HepG2 (cell line): ENCODE results near the gene ENSA. TPM values are rescaled to one million over a fixed set of nuclear protein-coding genes. Genes with fewer than 3 reads are reported as not detected.

ENCODE experiments used
- ATAD3A ChIP-seq: sonication (generic); formaldehyde crosslinking; IDR thresholded peaks from 2 replicates; pipeline ENCODE4 v1.4.0; 2020; ENCODE audit warnings: missing genetic modification reagents
- DPF2 ChIP-seq: sonication (generic); formaldehyde crosslinking; IDR thresholded peaks from 2 replicates; pipeline ENCODE4 v1.4.0; 2020; ENCODE audit warnings: mild to moderate bottlenecking, low read depth, missing genetic modification reagents, borderline replicate concordance
- HIVEP1 ChIP-seq: sonication (generic); formaldehyde crosslinking; IDR thresholded peaks from 2 replicates; pipeline ENCODE4 v1.4.0; 2020; ENCODE audit warnings: mild to moderate bottlenecking, missing genetic modification reagents
- HOXD1 ChIP-seq: sonication (generic); formaldehyde crosslinking; IDR thresholded peaks from 2 replicates; pipeline ENCODE4 v1.5.0; 2020; ENCODE audit warnings: missing genetic modification reagents
- MATR3 ChIP-seq: sonication (generic); formaldehyde crosslinking; IDR thresholded peaks from 2 replicates; pipeline ENCODE4 v1.4.0; 2020; ENCODE audit warnings: missing genetic modification reagents
- NR2C2 ChIP-seq: sonication (generic); formaldehyde crosslinking; IDR thresholded peaks from 2 replicates; pipeline ENCODE4 v1.4.0; 2020; ENCODE audit warnings: missing genetic modification reagents, mild to moderate bottlenecking, moderate library complexity, borderline replicate concordance
- PCBP2 ChIP-seq: fragments of 200-400 bp; formaldehyde crosslinking; optimal IDR thresholded peaks from 2 replicates; pipeline ENCODE3; 2018; ENCODE audit warnings: low read length, low read depth; ENCODE audit not compliant: poor library complexity, severe bottlenecking
- SP5 ChIP-seq: IDR thresholded peaks from 2 replicates; pipeline ENCODE4 v1.6.1; 2016; ENCODE audit warnings: low read depth, borderline replicate concordance
- XBP1 ChIP-seq: sonication (generic); formaldehyde crosslinking; IDR thresholded peaks from 2 replicates; pipeline ENCODE4 v1.5.0; 2020; ENCODE audit warnings: missing genetic modification reagents
- ZBTB38 ChIP-seq: sonication (generic); formaldehyde crosslinking; IDR thresholded peaks from 2 replicates; pipeline ENCODE4 v1.5.1; 2020; ENCODE audit warnings: mild to moderate bottlenecking, missing genetic modification reagents
- ZEB1 ChIP-seq: IDR thresholded peaks from 2 replicates; pipeline ENCODE4 v1.6.1; 2012; ENCODE audit warnings: mild to moderate bottlenecking, low read depth, inconsistent platforms; ENCODE audit not compliant: insufficient replicate concordance
- ZKSCAN5 ChIP-seq: sonication (generic); formaldehyde crosslinking; IDR thresholded peaks from 2 replicates; pipeline ENCODE4 v1.5.1; 2020; ENCODE audit warnings: mild to moderate bottlenecking, missing genetic modification reagents
- ZNF20 ChIP-seq: sonication (generic); formaldehyde crosslinking; IDR thresholded peaks from 2 replicates; pipeline ENCODE4 v1.4.0; 2020; ENCODE audit warnings: mild to moderate bottlenecking, moderate library complexity, missing genetic modification reagents
- ZNF253 ChIP-seq: sonication (generic); formaldehyde crosslinking; IDR thresholded peaks from 2 replicates; pipeline ENCODE4 v1.8.0; 2022; ENCODE audit warnings: mild to moderate bottlenecking, missing genetic modification reagents, borderline replicate concordance
- ZNF460 ChIP-seq: sonication (generic); formaldehyde crosslinking; IDR thresholded peaks from 2 replicates; pipeline ENCODE4 v1.5.1; 2020; ENCODE audit warnings: missing genetic modification reagents, mild to moderate bottlenecking, borderline replicate concordance
- ZNF777 ChIP-seq: sonication (generic); formaldehyde crosslinking; IDR thresholded peaks from 2 replicates; pipeline ENCODE4 v1.4.0; 2020; ENCODE audit warnings: missing genetic modification reagents
- ZNF839 ChIP-seq: sonication (generic); formaldehyde crosslinking; IDR thresholded peaks from 2 replicates; pipeline ENCODE4 v1.4.0; 2020; ENCODE audit warnings: missing genetic modification reagents, mild to moderate bottlenecking, borderline replicate concordance
- ZNF841 ChIP-seq: sonication (generic); formaldehyde crosslinking; IDR thresholded peaks from 2 replicates; pipeline ENCODE4 v1.8.1; 2023; ENCODE audit warnings: missing genetic modification reagents, borderline replicate concordance
- polyA plus RNA-seq, 8 experiments: library from polyadenylated mRNA; depleted of rRNA in 3 of 8; stranded (reverse) in 7 of 8; unstranded in 1 of 8; fragments of >200 nt; fragmentation: Illumina TruSeq in 4 of 8; extraction: Trizol in 4 of 8; gene quantifications; 2 replicates each; pipeline versions ENCODE4 v1.2.1 to v1.2.3, GENCODE V29; 2011 to 2016; ENCODE audit warnings: low read depth in 4 of 8, missing spikeins in 1 of 8, mixed read lengths in 1 of 8; ENCODE audit not compliant: insufficient read depth in 1 of 8
- total RNA-seq, 5 experiments: library from RNA; depleted of rRNA; stranded (reverse); fragments of >200 nt; fragmentation: Illumina TruSeq; extraction: Trizol; gene quantifications; 2 replicates each; pipeline ENCODE4 v1.2.3, GENCODE V29; 2016; ENCODE audit warnings: low read depth in 1 of 5
- TF ChIP-seq, protein P1 (sequence below): sonication (generic); formaldehyde crosslinking; IDR thresholded peaks from 2 replicates; pipeline ENCODE4 v1.4.0; 2020; ENCODE audit warnings: missing genetic modification reagents
- TF ChIP-seq, protein P2 (sequence below): IDR thresholded peaks from 2 replicates; pipeline ENCODE4 v1.6.1; 2016; ENCODE audit warnings: missing genetic modification reagents, missing compliant biosample characterization
- TF ChIP-seq, protein P3 (sequence below): IDR thresholded peaks from 2 replicates; pipeline ENCODE4 v1.6.1; 2012; ENCODE audit warnings: inconsistent platforms
- TF ChIP-seq, protein P4 (sequence below): sonication (generic); formaldehyde crosslinking; IDR thresholded peaks from 2 replicates; pipeline ENCODE4 v1.5.0; 2020; ENCODE audit warnings: mild to moderate bottlenecking, missing genetic modification reagents
- TF ChIP-seq, protein P5 (sequence below): sonication (generic); formaldehyde crosslinking; IDR thresholded peaks from 2 replicates; pipeline ENCODE4 v1.4.0; 2020; ENCODE audit warnings: missing genetic modification reagents, borderline replicate concordance
- TF ChIP-seq, protein P6 (sequence below): sonication (generic); formaldehyde crosslinking; IDR thresholded peaks from 2 replicates; pipeline ENCODE4 v1.5.1; 2020; ENCODE audit warnings: mild to moderate bottlenecking, missing genetic modification reagents, borderline replicate concordance

ENSA gene
- total and polyA plus RNA-seq, 2 of the 13 experiments (the other 11 are each of a cell fraction or from before 2014, with no cell fraction given) = 54.5 to 111 TPM

DNA sequence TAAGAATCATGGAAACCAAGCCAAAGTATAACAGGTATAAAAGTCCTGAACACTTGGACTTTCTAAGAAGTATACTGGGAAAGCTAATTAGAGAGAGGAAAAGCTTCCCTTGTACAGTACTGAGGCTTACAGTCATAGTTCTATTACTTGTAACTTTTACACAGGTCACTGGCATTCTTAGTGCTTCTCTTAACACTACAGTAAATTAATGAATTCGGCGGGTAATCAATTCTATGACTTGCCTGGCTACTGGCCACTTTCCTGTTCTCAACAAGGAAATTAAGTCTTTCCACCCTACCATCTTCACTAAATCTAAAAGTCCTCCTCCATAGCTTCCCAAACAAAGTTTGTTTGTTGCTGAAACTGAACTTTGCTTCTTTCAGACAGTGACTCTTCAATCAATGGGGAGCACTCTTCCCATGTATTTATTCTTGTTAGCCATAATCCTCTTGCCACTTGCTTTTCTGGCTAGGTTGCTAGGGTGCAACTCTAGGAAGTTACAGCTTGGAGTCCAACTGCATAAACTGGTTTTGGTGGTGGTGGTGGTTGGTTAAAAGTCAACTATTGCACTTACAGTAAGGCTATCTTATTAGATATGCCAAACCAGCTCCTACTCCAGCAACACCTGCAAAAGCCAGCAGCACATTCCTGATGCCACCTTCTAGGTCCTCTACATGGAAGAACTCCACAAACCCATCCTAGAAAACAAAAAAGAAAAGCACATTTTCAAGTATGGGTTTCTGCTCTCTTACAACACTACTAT is 52.4 kb downstream of the ENSA start (continued):
- TF ChIP-seq PCBP2 (no peak), MATR3 (CRISPR knock-in tag) (no peak), NR2C2 (CRISPR knock-in tag) (no peak), SP5 (CRISPR knock-in tag) (no peak), ZBTB38 (no peak), ZNF253 (CRISPR knock-in tag) (no peak), ZKSCAN5 (no peak), DPF2 (CRISPR knock-in tag) (no peak), ZNF839 (CRISPR knock-in tag) (no peak), ATAD3A (CRISPR knock-in tag) (no peak), ZNF841 (CRISPR knock-in tag) (no peak), ZNF460 (CRISPR knock-in tag) (no peak), HIVEP1 (no peak), ZNF777 (CRISPR knock-in tag) (no peak), HOXD1 (no peak), ZNF20 (no peak), XBP1 (no peak), ZEB1 (no peak)
- TF ChIP-seq, protein P1, sequence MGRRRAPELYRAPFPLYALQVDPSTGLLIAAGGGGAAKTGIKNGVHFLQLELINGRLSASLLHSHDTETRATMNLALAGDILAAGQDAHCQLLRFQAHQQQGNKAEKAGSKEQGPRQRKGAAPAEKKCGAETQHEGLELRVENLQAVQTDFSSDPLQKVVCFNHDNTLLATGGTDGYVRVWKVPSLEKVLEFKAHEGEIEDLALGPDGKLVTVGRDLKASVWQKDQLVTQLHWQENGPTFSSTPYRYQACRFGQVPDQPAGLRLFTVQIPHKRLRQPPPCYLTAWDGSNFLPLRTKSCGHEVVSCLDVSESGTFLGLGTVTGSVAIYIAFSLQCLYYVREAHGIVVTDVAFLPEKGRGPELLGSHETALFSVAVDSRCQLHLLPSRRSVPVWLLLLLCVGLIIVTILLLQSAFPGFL (CRISPR knock-in tag) = no peak
- TF ChIP-seq, protein P2, sequence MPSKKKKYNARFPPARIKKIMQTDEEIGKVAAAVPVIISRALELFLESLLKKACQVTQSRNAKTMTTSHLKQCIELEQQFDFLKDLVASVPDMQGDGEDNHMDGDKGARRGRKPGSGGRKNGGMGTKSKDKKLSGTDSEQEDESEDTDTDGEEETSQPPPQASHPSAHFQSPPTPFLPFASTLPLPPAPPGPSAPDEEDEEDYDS = peak; percentile 52; the same call in 1 of the 2 replicates
- TF ChIP-seq, protein P3, sequence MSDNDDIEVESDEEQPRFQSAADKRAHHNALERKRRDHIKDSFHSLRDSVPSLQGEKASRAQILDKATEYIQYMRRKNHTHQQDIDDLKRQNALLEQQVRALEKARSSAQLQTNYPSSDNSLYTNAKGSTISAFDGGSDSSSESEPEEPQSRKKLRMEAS = no peak
- TF ChIP-seq, protein P4, sequence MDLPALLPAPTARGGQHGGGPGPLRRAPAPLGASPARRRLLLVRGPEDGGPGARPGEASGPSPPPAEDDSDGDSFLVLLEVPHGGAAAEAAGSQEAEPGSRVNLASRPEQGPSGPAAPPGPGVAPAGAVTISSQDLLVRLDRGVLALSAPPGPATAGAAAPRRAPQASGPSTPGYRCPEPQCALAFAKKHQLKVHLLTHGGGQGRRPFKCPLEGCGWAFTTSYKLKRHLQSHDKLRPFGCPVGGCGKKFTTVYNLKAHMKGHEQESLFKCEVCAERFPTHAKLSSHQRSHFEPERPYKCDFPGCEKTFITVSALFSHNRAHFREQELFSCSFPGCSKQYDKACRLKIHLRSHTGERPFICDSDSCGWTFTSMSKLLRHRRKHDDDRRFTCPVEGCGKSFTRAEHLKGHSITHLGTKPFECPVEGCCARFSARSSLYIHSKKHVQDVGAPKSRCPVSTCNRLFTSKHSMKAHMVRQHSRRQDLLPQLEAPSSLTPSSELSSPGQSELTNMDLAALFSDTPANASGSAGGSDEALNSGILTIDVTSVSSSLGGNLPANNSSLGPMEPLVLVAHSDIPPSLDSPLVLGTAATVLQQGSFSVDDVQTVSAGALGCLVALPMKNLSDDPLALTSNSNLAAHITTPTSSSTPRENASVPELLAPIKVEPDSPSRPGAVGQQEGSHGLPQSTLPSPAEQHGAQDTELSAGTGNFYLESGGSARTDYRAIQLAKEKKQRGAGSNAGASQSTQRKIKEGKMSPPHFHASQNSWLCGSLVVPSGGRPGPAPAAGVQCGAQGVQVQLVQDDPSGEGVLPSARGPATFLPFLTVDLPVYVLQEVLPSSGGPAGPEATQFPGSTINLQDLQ (CRISPR knock-in tag) = no peak
- TF ChIP-seq, protein P5, sequence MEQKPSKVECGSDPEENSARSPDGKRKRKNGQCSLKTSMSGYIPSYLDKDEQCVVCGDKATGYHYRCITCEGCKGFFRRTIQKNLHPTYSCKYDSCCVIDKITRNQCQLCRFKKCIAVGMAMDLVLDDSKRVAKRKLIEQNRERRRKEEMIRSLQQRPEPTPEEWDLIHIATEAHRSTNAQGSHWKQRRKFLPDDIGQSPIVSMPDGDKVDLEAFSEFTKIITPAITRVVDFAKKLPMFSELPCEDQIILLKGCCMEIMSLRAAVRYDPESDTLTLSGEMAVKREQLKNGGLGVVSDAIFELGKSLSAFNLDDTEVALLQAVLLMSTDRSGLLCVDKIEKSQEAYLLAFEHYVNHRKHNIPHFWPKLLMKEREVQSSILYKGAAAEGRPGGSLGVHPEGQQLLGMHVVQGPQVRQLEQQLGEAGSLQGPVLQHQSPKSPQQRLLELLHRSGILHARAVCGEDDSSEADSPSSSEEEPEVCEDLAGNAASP = no peak
- TF ChIP-seq, protein P6, sequence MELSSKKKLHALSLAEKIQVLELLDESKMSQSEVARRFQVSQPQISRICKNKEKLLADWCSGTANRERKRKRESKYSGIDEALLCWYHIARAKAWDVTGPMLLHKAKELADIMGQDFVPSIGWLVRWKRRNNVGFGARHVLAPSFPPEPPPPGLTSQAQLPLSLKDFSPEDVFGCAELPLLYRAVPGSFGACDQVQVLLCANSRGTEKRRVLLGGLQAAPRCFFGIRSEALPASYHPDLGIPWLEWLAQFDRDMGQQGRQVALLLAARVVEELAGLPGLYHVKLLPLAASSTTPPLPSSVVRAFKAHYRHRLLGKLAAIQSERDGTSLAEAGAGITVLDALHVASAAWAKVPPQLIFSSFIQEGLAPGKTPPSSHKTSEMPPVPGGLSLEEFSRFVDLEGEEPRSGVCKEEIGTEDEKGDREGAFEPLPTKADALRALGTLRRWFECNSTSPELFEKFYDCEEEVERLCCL = no peak
